Activated CD8-positive, alpha-beta T cell treated with anti-CD3 and anti-CD28 coated beads for 36 hours (primary cell): ENCODE measurements around the gene MAP2K2. TPM values are rescaled to one million over a fixed set of nuclear protein-coding genes. Genes with fewer than 3 reads are reported as not detected.
A peak's percentile ranks its signal among the peaks of the same experiment; 100 is the strongest.

Experiments used
- ATAC-seq: fragments of 200-7000 bp; cut with Tn5 transposase; one replicate; pipeline ENCODE4 v1.10.0; 2021; ENCODE audit warnings: mild to moderate bottlenecking, moderate library complexity
- CTCF ChIA-PET: fragments of 350-600 bp; sonication (Branson Sonifier 250); formaldehyde crosslinking; loops from one replicate; lab custom pipeline; 2021; ENCODE audit warnings: antibody characterized with exemption; lab: Charles Lee
- POLR2A ChIA-PET: fragments of 350-600 bp; sonication (Branson Sonifier 250); formaldehyde crosslinking; loops from one replicate; lab custom pipeline; 2021; ENCODE audit warnings: antibody characterized with exemption; lab: Charles Lee
- DNase-seq: peaks from one replicate; pipeline ENCODE4 v3.0.0-alpha.2; 2020
- H3K27ac Mint-ChIP-seq: one replicate; pipeline ENCODE4 v1.8.0; 2021; ENCODE audit warnings: mild to moderate bottlenecking, mixed read lengths
- H3K27me3 Mint-ChIP-seq: one replicate; pipeline ENCODE4 v1.8.0; 2021; ENCODE audit warnings: mixed read lengths
- H3K36me3 Mint-ChIP-seq: one replicate; pipeline ENCODE4 v1.8.0; 2021; ENCODE audit warnings: low read depth, mixed read lengths
- H3K4me1 Mint-ChIP-seq: one replicate; pipeline ENCODE4 v1.8.0; 2021; ENCODE audit warnings: low read depth, mixed read lengths
- H3K4me3 Mint-ChIP-seq: one replicate; pipeline ENCODE4 v1.8.0; 2021; ENCODE audit warnings: mild to moderate bottlenecking, moderate library complexity, mixed read lengths
- H3K9me3 Mint-ChIP-seq: one replicate; pipeline ENCODE4 v1.8.0; 2021; ENCODE audit warnings: mixed read lengths
- CTCF ChIP-seq: fragments of 200-600 bp; IDR thresholded peaks from one replicate; pipeline ENCODE4 v1.8.0; 2022; ENCODE audit warnings: antibody characterized with exemption, mild to moderate bottlenecking
- intact Hi-C: fragments of 100-400 bp; cut with micrococcal nuclease; formaldehyde crosslinking; loops from one replicate; pipeline ENCODE4 v1.10.0; 2022
- total RNA-seq, 2 experiments: library from RNA; stranded (reverse); gene quantifications; one replicate each; pipeline ENCODE4 v1.2.3, GENCODE V29; 2021

The MAP2K2 gene
- total RNA-seq, 2 experiments from 2014 or later = 141 to 145 TPM

- DNase-seq = no peak
- Mint-ChIP-seq H3K36me3 (peaks cover 24% of the 10 kb centered on the region), H3K4me3 (no peak overlapping the region), H3K27ac (peak overlapping the region; percentile 49), H3K4me1 (peaks cover 21% of the 10 kb centered on the region), H3K9me3 (peaks cover 2% of the 10 kb centered on the region), H3K27me3 (no peaks in the 10 kb centered on the region)
- intact Hi-C loops = no loop called here
- POLR2A ChIA-PET = no interaction called here
- TF ChIP-seq CTCF = no peak
- no peak for ATAC-seq
- CTCF ChIA-PET = no interaction called here
Observed at GRCh38 chr19:4100647-4101495, 23.1 kb downstream of the MAP2K2 start.

GRCh38 chr19:4099041-4099764 lies 24.7 kb downstream of the MAP2K2 start:
- ChIA-PET CTCF (no interaction called here), POLR2A (interaction anchor here (0.9 to 1.7 kb wide), 3 partner anchors 9 to 19 kb away, joined by 3 to 4 read pairs (median 4); no protein-coding TSS in a partner anchor)
- DNase-seq (no peak), ATAC-seq (no peak)
- Mint-ChIP-seq H3K4me1 (peaks cover 6% of the 10 kb centered on the region), H3K36me3 (peaks cover 11% of the 10 kb centered on the region), H3K4me3 (no peak overlapping the region), H3K9me3 (no peaks in the 10 kb centered on the region), H3K27me3 (no peaks in the 10 kb centered on the region), H3K27ac (no peak overlapping the region)
- TF ChIP-seq CTCF = no peak
- intact Hi-C loops = no loop called here

GRCh38 chr19:4098493-4098892 lies 25.4 kb downstream of the MAP2K2 start:
- TF ChIP-seq CTCF = no peak
- H3K36me3 Mint-ChIP-seq = peaks cover 13% of the 10 kb centered on the region
- H3K27me3 Mint-ChIP-seq = no peaks in the 10 kb centered on the region
- H3K9me3 Mint-ChIP-seq = no peaks in the 10 kb centered on the region
- CTCF ChIA-PET = no interaction called here
- no peak overlapping the region for H3K27ac Mint-ChIP-seq
- H3K4me3 Mint-ChIP-seq = no peak overlapping the region
- ATAC-seq (no peak), DNase-seq (no peak)
- peaks cover 3% of the 10 kb centered on the region for H3K4me1 Mint-ChIP-seq
- POLR2A ChIA-PET = interaction anchor here (0.9 to 1.7 kb wide), 3 partner anchors 9 to 19 kb away, joined by 3 to 4 read pairs (median 4); no protein-coding TSS in a partner anchor
- intact Hi-C loops = no loop called here

GRCh38 chr19:4097501-4097900 lies 26.4 kb downstream of the MAP2K2 start:
- ATAC-seq = no peak
- no peak for TF ChIP-seq CTCF
- intact Hi-C loops = no loop called here
- no peak for DNase-seq
- Mint-ChIP-seq H3K27me3 (no peaks in the 10 kb centered on the region), H3K4me1 (peaks cover 4% of the 10 kb centered on the region), H3K27ac (no peak overlapping the region), H3K9me3 (no peaks in the 10 kb centered on the region), H3K4me3 (no peak overlapping the region), H3K36me3 (peaks cover 19% of the 10 kb centered on the region)
- CTCF ChIA-PET = interaction anchor here (1.8 kb wide), 1 partner anchor 43 kb away, joined by 5 read pairs; no protein-coding TSS in a partner anchor
- POLR2A ChIA-PET = no interaction called here
